Measurements from ENCODE around the gene PLAAT5. TPM values are rescaled to one million over a fixed set of nuclear protein-coding genes. Genes with fewer than 3 reads are reported as not detected.

The PLAAT5 gene
- total RNA-seq, 1 experiment from 2014 or later: not detected

- ChIA-PET POLR2A (no interaction called here), CTCF (interaction anchor here (2.5 kb wide), 1 partner anchor 34 kb away, joined by 7 read pairs; no protein-coding TSS in a partner anchor)
- H3K4me3 ChIP-seq (replicated peaks in 1 of 2; ENCODE audit: low read depth in 1 of 2, low read length in 2 of 2): no peak overlapping the region
Measured at GRCh38 chr11:63512816-63513215, 21.8 kb upstream of the PLAAT5 start.

GRCh38 chr11:63511048-63511748, 20.2 kb upstream of the PLAAT5 start:
- ChIA-PET POLR2A (no interaction called here), CTCF (no interaction called here), RAD21 (ENCODE audit: low non-redundant PET in 1 of 2, low total read pairs in 2 of 2, uncharacterized antibody in 2 of 2, unreplicated experiment in 2 of 2) (no interaction called here)
- H3K9ac ChIP-seq (ENCODE audit: low read length): no peak overlapping the region
- no peaks in the 10 kb centered on the region for H3K27me3 ChIP-seq (ENCODE audit: insufficient read depth, low read length)
- DNase-seq (ENCODE audit: low read depth, low spot score): no peak
- no peak overlapping the region for H3K4me3 ChIP-seq (replicated peaks in 1 of 2; ENCODE audit: low read depth in 1 of 2, low read length in 2 of 2)
- H3K79me2 ChIP-seq (ENCODE audit: insufficient read depth, low read length): no peaks in the 10 kb centered on the region
- no peak overlapping the region for H3K27ac ChIP-seq (ENCODE audit: low read depth, low read length)
- no peak overlapping the region for H3K4me2 ChIP-seq (ENCODE audit: low read length)
- no TSS peak for BruUV-seq (replicated peaks)
- H3K9me2 ChIP-seq (ENCODE audit: insufficient read depth): no peaks in the 10 kb centered on the region
- intact Hi-C loops (cut with micrococcal nuclease): no loop called here
- TF ChIP-seq, protein P1, sequence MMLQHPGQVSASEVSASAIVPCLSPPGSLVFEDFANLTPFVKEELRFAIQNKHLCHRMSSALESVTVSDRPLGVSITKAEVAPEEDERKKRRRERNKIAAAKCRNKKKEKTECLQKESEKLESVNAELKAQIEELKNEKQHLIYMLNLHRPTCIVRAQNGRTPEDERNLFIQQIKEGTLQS (IDR thresholded peaks at IDR 0.05): no peak
- TF ChIP-seq CEBPB (IDR thresholded peaks at IDR 0.05; ENCODE audit: low read depth) (no peak), FOSL1 (IDR thresholded peaks at IDR 0.05; ENCODE audit: low read depth) (no peak), TCF7L2 (IDR thresholded peaks at IDR 0.05; ENCODE audit: borderline replicate concordance, extremely low read depth, insufficient read depth, insufficient read length) (no peak), EGR1 (IDR thresholded peaks at IDR 0.05; ENCODE audit: low read depth) (no peak)
- H4K20me1 ChIP-seq (ENCODE audit: insufficient read depth): no peaks in the 10 kb centered on the region
- ATAC-seq: no peak
- H3K36me3 ChIP-seq (ENCODE audit: control insufficient read depth in 1 of 2, insufficient read depth in 2 of 2, low read length in 2 of 2): no peaks in the 10 kb centered on the region
- H3K4me1 ChIP-seq (ENCODE audit: control insufficient read depth in 1 of 2, insufficient read depth in 2 of 2, low read length in 2 of 2): no peaks in the 10 kb centered on the region
- H3K9me3 ChIP-seq (ENCODE audit: control insufficient read depth in 1 of 2, insufficient read depth in 1 of 2, low read depth in 1 of 2, low read length in 2 of 2): no peaks in the 10 kb centered on the region
- no peak overlapping the region for H2AFZ ChIP-seq (ENCODE audit: low read depth, low read length, poor library complexity, severe bottlenecking)

More at GRCh38 chr11:63512816-63513215, 21.8 kb upstream of the PLAAT5 start:
- DNase-seq (ENCODE audit: low read depth, low spot score) (no peak), ATAC-seq (no peak)
- TF ChIP-seq ZFX (IDR thresholded peaks at IDR 0.05) (no peak), TCF7L2 (IDR thresholded peaks at IDR 0.05; ENCODE audit: borderline replicate concordance, extremely low read depth, insufficient read depth, insufficient read length) (no peak), EGR1 (IDR thresholded peaks at IDR 0.05; ENCODE audit: low read depth) (no peak), CEBPB (IDR thresholded peaks at IDR 0.05; ENCODE audit: low read depth) (no peak)
- TF ChIP-seq, protein P1 (IDR thresholded peaks at IDR 0.05): no peak
- H2AFZ ChIP-seq (ENCODE audit: low read depth, low read length, poor library complexity, severe bottlenecking): no peak overlapping the region
- H3K27me3 ChIP-seq (ENCODE audit: insufficient read depth, low read length): no peaks in the 10 kb centered on the region
- no peaks in the 10 kb centered on the region for H3K4me1 ChIP-seq (ENCODE audit: control insufficient read depth in 1 of 2, insufficient read depth in 2 of 2, low read length in 2 of 2)
- RAD21 ChIA-PET (ENCODE audit: low non-redundant PET in 1 of 2, low total read pairs in 2 of 2, uncharacterized antibody in 2 of 2, unreplicated experiment in 2 of 2): no interaction called here
- no peak overlapping the region for H3K4me2 ChIP-seq (ENCODE audit: low read length)
- H3K9ac ChIP-seq (ENCODE audit: low read length): no peak overlapping the region
- no peaks in the 10 kb centered on the region for H4K20me1 ChIP-seq (ENCODE audit: insufficient read depth)
- no peak overlapping the region for H3K27ac ChIP-seq (ENCODE audit: low read depth, low read length)
- no peaks in the 10 kb centered on the region for H3K9me2 ChIP-seq (ENCODE audit: insufficient read depth)
- intact Hi-C loops (cut with micrococcal nuclease): no loop called here
- H3K79me2 ChIP-seq (ENCODE audit: insufficient read depth, low read length): no peaks in the 10 kb centered on the region
- no TSS peak for BruUV-seq (replicated peaks)
- no peaks in the 10 kb centered on the region for H3K36me3 ChIP-seq (ENCODE audit: control insufficient read depth in 1 of 2, insufficient read depth in 2 of 2, low read length in 2 of 2)
- H3K9me3 ChIP-seq (ENCODE audit: control insufficient read depth in 1 of 2, insufficient read depth in 1 of 2, low read depth in 1 of 2, low read length in 2 of 2): no peaks in the 10 kb centered on the region

Data from HCT116 (cell line).